ENCODE measurements around the gene LPAR5. TPM values are rescaled to one million over a fixed set of nuclear protein-coding genes. Genes with fewer than 3 reads are reported as not detected.

The LPAR5 gene
- total and polyA plus RNA-seq, 2 of the 13 experiments (the other 11 are each of a cell fraction or from before 2014, with no cell fraction given): 0.09 to 0.32 TPM

GRCh38 chr12:6613015-6613775, 22.6 kb downstream of the LPAR5 start (continued):
- TF ChIP-seq, protein P1, sequence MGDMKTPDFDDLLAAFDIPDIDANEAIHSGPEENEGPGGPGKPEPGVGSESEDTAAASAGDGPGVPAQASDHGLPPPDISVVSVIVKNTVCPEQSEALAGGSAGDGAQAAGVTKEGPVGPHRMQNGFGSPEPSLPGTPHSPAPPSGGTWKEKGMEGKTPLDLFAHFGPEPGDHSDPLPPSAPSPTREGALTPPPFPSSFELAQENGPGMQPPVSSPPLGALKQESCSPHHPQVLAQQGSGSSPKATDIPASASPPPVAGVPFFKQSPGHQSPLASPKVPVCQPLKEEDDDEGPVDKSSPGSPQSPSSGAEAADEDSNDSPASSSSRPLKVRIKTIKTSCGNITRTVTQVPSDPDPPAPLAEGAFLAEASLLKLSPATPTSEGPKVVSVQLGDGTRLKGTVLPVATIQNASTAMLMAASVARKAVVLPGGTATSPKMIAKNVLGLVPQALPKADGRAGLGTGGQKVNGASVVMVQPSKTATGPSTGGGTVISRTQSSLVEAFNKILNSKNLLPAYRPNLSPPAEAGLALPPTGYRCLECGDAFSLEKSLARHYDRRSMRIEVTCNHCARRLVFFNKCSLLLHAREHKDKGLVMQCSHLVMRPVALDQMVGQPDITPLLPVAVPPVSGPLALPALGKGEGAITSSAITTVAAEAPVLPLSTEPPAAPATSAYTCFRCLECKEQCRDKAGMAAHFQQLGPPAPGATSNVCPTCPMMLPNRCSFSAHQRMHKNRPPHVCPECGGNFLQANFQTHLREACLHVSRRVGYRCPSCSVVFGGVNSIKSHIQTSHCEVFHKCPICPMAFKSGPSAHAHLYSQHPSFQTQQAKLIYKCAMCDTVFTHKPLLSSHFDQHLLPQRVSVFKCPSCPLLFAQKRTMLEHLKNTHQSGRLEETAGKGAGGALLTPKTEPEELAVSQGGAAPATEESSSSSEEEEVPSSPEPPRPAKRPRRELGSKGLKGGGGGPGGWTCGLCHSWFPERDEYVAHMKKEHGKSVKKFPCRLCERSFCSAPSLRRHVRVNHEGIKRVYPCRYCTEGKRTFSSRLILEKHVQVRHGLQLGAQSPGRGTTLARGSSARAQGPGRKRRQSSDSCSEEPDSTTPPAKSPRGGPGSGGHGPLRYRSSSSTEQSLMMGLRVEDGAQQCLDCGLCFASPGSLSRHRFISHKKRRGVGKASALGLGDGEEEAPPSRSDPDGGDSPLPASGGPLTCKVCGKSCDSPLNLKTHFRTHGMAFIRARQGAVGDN (CRISPR knock-in tag; IDR thresholded peaks at IDR 0.05): peak; percentile 58
- TF ChIP-seq IKZF4 (CRISPR knock-in tag; IDR thresholded peaks at IDR 0.05; ENCODE audit: borderline replicate concordance, low read depth, not compliant biosample characterization): no peak
- TF ChIP-seq SMAD3 (CRISPR knock-in tag; IDR thresholded peaks at IDR 0.05): 0 out of 2 replicates have a peak, but pooled peaks have one; percentile 30
- TF ChIP-seq, protein P2, sequence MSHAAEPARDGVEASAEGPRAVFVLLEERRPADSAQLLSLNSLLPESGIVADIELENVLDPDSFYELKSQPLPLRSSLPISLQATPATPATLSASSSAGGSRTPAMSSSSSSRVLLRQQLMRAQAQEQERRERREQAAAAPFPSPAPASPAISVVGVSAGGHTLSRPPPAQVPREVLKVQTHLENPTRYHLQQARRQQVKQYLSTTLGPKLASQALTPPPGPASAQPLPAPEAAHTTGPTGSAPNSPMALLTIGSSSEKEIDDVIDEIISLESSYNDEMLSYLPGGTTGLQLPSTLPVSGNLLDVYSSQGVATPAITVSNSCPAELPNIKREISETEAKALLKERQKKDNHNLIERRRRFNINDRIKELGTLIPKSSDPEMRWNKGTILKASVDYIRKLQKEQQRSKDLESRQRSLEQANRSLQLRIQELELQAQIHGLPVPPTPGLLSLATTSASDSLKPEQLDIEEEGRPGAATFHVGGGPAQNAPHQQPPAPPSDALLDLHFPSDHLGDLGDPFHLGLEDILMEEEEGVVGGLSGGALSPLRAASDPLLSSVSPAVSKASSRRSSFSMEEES (CRISPR knock-in tag; IDR thresholded peaks at IDR 0.05): 0 out of 2 replicates have a peak, but pooled peaks have one; percentile 11
- no peak for TF ChIP-seq ZNF546 (CRISPR knock-in tag; conservative IDR thresholded peaks at IDR 0.05)
- TF ChIP-seq GATAD2A (CRISPR knock-in tag; IDR thresholded peaks at IDR 0.05): peak; percentile 39; the same call in 1 of the 2 replicates
- TF ChIP-seq SP4 (CRISPR knock-in tag; IDR thresholded peaks at IDR 0.05): 0 out of 2 replicates have a peak, but pooled peaks have one; percentile 1
- 0 out of 2 replicates have a peak, but pooled peaks have one; percentile 72 for TF ChIP-seq ZNF547 (CRISPR knock-in tag; IDR thresholded peaks at IDR 0.05)
- peak; percentile 96 for TF ChIP-seq PATZ1 (CRISPR knock-in tag; IDR thresholded peaks at IDR 0.05)
- peak; percentile 39; the same call in 1 of the 2 replicates for TF ChIP-seq SAP130 (CRISPR knock-in tag; IDR thresholded peaks at IDR 0.05; ENCODE audit: low read depth)
- peak; percentile 47; the same call in 1 of the 2 replicates for TF ChIP-seq DMAP1 (CRISPR knock-in tag; IDR thresholded peaks at IDR 0.05)
- 0 out of 2 replicates have a peak, but pooled peaks have one; percentile 19 for TF ChIP-seq SALL1 (CRISPR knock-in tag; IDR thresholded peaks at IDR 0.05)
- 0 out of 2 replicates have a peak, but pooled peaks have one; percentile 15 for TF ChIP-seq MAX (IDR thresholded peaks at IDR 0.05)
- no peak for TF ChIP-seq ZNF556 (CRISPR knock-in tag; IDR thresholded peaks at IDR 0.05; ENCODE audit: borderline replicate concordance)
- TF ChIP-seq, protein P3, sequence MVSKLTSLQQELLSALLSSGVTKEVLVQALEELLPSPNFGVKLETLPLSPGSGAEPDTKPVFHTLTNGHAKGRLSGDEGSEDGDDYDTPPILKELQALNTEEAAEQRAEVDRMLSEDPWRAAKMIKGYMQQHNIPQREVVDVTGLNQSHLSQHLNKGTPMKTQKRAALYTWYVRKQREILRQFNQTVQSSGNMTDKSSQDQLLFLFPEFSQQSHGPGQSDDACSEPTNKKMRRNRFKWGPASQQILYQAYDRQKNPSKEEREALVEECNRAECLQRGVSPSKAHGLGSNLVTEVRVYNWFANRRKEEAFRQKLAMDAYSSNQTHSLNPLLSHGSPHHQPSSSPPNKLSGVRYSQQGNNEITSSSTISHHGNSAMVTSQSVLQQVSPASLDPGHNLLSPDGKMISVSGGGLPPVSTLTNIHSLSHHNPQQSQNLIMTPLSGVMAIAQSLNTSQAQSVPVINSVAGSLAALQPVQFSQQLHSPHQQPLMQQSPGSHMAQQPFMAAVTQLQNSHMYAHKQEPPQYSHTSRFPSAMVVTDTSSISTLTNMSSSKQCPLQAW (CRISPR knock-in tag; IDR thresholded peaks at IDR 0.05): peak; percentile 61; the same call in 1 of the 2 replicates
- TF ChIP-seq NRL (CRISPR knock-in tag; IDR thresholded peaks at IDR 0.05; ENCODE audit: borderline replicate concordance): 0 out of 2 replicates have a peak, but pooled peaks have one; percentile 52
- TF ChIP-seq PCBP1 (IDR thresholded peaks at IDR 0.05; ENCODE audit: borderline replicate concordance, low read depth, low read length): 0 out of 2 replicates have a peak, but pooled peaks have one; percentile 53
- TF ChIP-seq POLR2G (IDR thresholded peaks at IDR 0.05; ENCODE audit: low read depth, low read length): peak; percentile 34; the same call in 1 of the 2 replicates
- TF ChIP-seq SCMH1 (CRISPR knock-in tag; IDR thresholded peaks at IDR 0.05; ENCODE audit: borderline replicate concordance): no peak

All from HepG2 (cell line).